ENCODE results near the gene NCKAP5.

DNA sequence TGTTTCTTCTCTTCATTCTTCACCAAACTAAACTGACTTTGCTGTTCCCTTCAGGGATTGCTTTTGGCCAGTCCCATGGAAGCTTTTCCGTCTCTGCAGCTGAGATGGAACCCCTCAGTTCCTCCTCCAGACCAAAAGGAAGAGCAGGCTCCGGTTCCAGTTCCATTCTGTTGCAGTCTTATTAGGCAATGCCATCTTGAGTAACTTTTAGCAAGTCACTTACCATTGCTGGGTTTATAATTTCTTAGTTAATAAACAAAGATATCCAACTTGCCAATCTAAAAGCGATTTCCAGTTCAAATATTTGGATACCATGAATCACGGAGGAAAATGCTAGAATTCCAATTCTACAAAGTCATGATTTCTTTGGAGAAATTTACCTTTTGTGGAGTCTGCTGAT, 684.0 kb downstream of the NCKAP5 start:
- no peak for TF ChIP-seq REST (IDR thresholded peaks at IDR 0.05; ENCODE audit: low read depth)
- no peak for TF ChIP-seq EP300 (IDR thresholded peaks at IDR 0.05; ENCODE audit: borderline replicate concordance)
- no peak for TF ChIP-seq NFIC (IDR thresholded peaks at IDR 0.05)
- no peak for TF ChIP-seq CEBPB (IDR thresholded peaks at IDR 0.05)
- no peak for TF ChIP-seq TEAD4 (IDR thresholded peaks at IDR 0.05)
- TF ChIP-seq, protein P1, sequence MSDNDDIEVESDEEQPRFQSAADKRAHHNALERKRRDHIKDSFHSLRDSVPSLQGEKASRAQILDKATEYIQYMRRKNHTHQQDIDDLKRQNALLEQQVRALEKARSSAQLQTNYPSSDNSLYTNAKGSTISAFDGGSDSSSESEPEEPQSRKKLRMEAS (IDR thresholded peaks at IDR 0.05): no peak
- TF ChIP-seq YY1 (IDR thresholded peaks at IDR 0.05; ENCODE audit: low read depth): no peak
- TF ChIP-seq CREB1 (IDR thresholded peaks at IDR 0.05; ENCODE audit: low read depth): no peak
- TF ChIP-seq FOXM1 (IDR thresholded peaks at IDR 0.05; ENCODE audit: borderline replicate concordance, low read depth): no peak
